K562 (cell line): ENCODE measurements around the gene HLA-DMB. TPM values are rescaled to one million over a fixed set of nuclear protein-coding genes. Genes with fewer than 3 reads are reported as not detected.

Source experiments
- CHD7 ChIP-seq: fragments of 200-600 bp; sonication (generic); IDR thresholded peaks from one replicate; pipeline ENCODE4 v1.6.1; 2012; ENCODE audit warnings: mild to moderate bottlenecking, low read depth, low read length, inconsistent platforms
- CREB5 ChIP-seq: fragments of 250-450 bp; sonication (Bioruptor Pico); IDR thresholded peaks from 2 replicates; pipeline ENCODE4 v1.5.0; 2020; ENCODE audit warnings: mild to moderate bottlenecking
- DDX20 ChIP-seq: fragments of 450-650 bp; IDR thresholded peaks from 2 replicates; pipeline ENCODE4 v1.6.1; 2016; ENCODE audit warnings: missing genetic modification characterization, low read depth, mild to moderate bottlenecking, missing compliant biosample characterization, moderate library complexity
- HDAC2 ChIP-seq: fragments of 450-650 bp; IDR thresholded peaks from 2 replicates; pipeline ENCODE4 v1.6.1; 2016; ENCODE audit warnings: mild to moderate bottlenecking
- HMGN3 ChIP-seq: IDR thresholded peaks from 2 replicates; pipeline ENCODE4 v1.6.1; 2011; ENCODE audit warnings: borderline replicate concordance, low read depth, mild to moderate bottlenecking, mixed read lengths, low read length; ENCODE audit not compliant: insufficient read length; ENCODE audit errors: extremely low read depth
- HNRNPUL1 ChIP-seq: fragments of 200-400 bp; formaldehyde crosslinking; IDR thresholded peaks from 2 replicates; pipeline ENCODE4 v1.6.1; 2017; ENCODE audit warnings: low read length
- SMAD2 ChIP-seq: fragments of 150-350 bp; IDR thresholded peaks from 2 replicates; pipeline ENCODE4 v1.6.1; 2014; ENCODE audit warnings: low read depth, mild to moderate bottlenecking, low read length
- SRF ChIP-seq, 2 experiments: fragments of 250-450, 450-650 bp in 1 of 2; sonication (Bioruptor Pico) in 1 of 2; sonication (generic) in 1 of 2; formaldehyde crosslinking; IDR thresholded peaks; 2 replicates each; pipeline versions ENCODE4 v1.5.0 to v1.5.1; 2020 to 2022; ENCODE audit warnings: mild to moderate bottlenecking in 1 of 2, missing genetic modification reagents in 1 of 2
- ZNF347 ChIP-seq: fragments of 450-650 bp; formaldehyde crosslinking; IDR thresholded peaks from 2 replicates; pipeline ENCODE4 v1.4.0; 2020; ENCODE audit warnings: low read depth, mild to moderate bottlenecking, moderate library complexity
- ZNF444 ChIP-seq: fragments of 250-450 bp; sonication (Bioruptor Pico); IDR thresholded peaks from 2 replicates; pipeline ENCODE4 v1.4.0; 2020; ENCODE audit warnings: mild to moderate bottlenecking, moderate library complexity
- ZNF639 ChIP-seq, 2 experiments: fragments of 200-800 bp in 1 of 2; sonication (Bioruptor generic) in 1 of 2; sonication (generic) in 1 of 2; formaldehyde crosslinking in 1 of 2; IDR thresholded peaks in 1 of 2; conservative IDR thresholded peaks in 1 of 2; 2 replicates each; pipeline versions ENCODE4 v1.5.0 to v1.6.1; 2016 to 2020; ENCODE audit warnings: missing compliant biosample characterization in 1 of 2, missing genetic modification characterization in 1 of 2, missing genetic modification reagents in 1 of 2
- ZSCAN32 ChIP-seq: fragments of 450-650 bp; formaldehyde crosslinking; IDR thresholded peaks from 2 replicates; pipeline ENCODE4 v1.4.0; 2020; ENCODE audit warnings: mild to moderate bottlenecking, moderate library complexity
- polyA plus RNA-seq, 8 experiments: library from polyadenylated mRNA; depleted of rRNA in 4 of 8; stranded (reverse) in 5 of 8; unstranded in 3 of 8; fragments of >200 nt; fragmentation: Nextera tagmentation in 2 of 8; fragmentation: Illumina TruSeq in 1 of 8; extraction: Ambion mirVana in 2 of 8; extraction: Trizol in 1 of 8; gene quantifications; 2 replicates each; pipeline versions ENCODE4 v1.2.1 to v1.2.3, GENCODE V29; 2011 to 2014; ENCODE audit warnings: inconsistent platforms in 1 of 8, missing spikeins in 1 of 8
- total RNA-seq, 7 experiments: library from RNA; depleted of rRNA in 6 of 7; stranded (reverse); fragments of >200 nt in 6 of 7; fragmentation: Illumina TruSeq in 2 of 7; extraction: Trizol in 2 of 7; gene quantifications; 2 replicates each; pipeline versions ENCODE4 v1.2.1 to v1.2.3, GENCODE V29; 2011 to 2021; ENCODE audit warnings: low replicate concordance in 1 of 7

HLA-DMB gene
- total and polyA plus RNA-seq, 9 of the 15 experiments (the other 6 are each of a cell fraction or from before 2014, with no cell fraction given): 0.38 TPM; not detected in 8

- no peak for TF ChIP-seq CHD7
- no peak for TF ChIP-seq DDX20 (tag)
- TF ChIP-seq HMGN3: no peak
- no peak for TF ChIP-seq ZNF639 (CRISPR knock-in tag; conservative IDR thresholded peaks at IDR 0.05 in 1 of 2, IDR thresholded peaks at IDR 0.05 in 1 of 2)
- no peak for TF ChIP-seq SMAD2
- TF ChIP-seq HNRNPUL1: no peak
- no peak for TF ChIP-seq ZNF444 (CRISPR knock-in tag)
- no peak for TF ChIP-seq SRF (CRISPR knock-in tag; IDR thresholded peaks at IDR 0.05)
- TF ChIP-seq ZNF347 (CRISPR knock-in tag): no peak
- TF ChIP-seq ZSCAN32 (CRISPR knock-in tag): no peak
- TF ChIP-seq CREB5 (CRISPR knock-in tag): no peak
- peak; percentile 51; the same call in 1 of the 2 replicates for TF ChIP-seq HDAC2
These were observed 26.6 kb upstream of the HLA-DMB start (continued) for GRCh38 chr6:32967151-32968091.
